WTC11 (cell line): ENCODE measurements around the gene STRN4. TPM values are rescaled to one million over a fixed set of nuclear protein-coding genes. Genes with fewer than 3 reads are reported as not detected.

ENCODE experiments used
- ATAC-seq: fragments of 200-7000 bp; cut with Tn5 transposase; 2 replicates; pipeline ENCODE4 v1.10.0; 2021; ENCODE audit warnings: mild to moderate bottlenecking, moderate library complexity
- CTCF ChIA-PET: fragments of 300-600 bp; sonication (Branson Sonifier 250); formaldehyde crosslinking; loops from one replicate; lab custom pipeline; 2021; ENCODE audit warnings: antibody characterized with exemption; lab: Charles Lee
- POLR2A ChIA-PET: fragments of 350-600 bp; sonication (Branson Sonifier 250); formaldehyde crosslinking; loops from one replicate; lab custom pipeline; 2021; ENCODE audit warnings: antibody characterized with exemption; lab: Charles Lee
- DNase-seq: peaks from one replicate; pipeline ENCODE4 v3.0.0; 2021; ENCODE audit warnings: low spot score
- H3K27ac Mint-ChIP-seq: 2 replicates; pipeline ENCODE4 v1.8.0; 2021; ENCODE audit warnings: mixed read lengths
- H3K27me3 Mint-ChIP-seq: 2 replicates; pipeline ENCODE4 v1.8.0; 2021; ENCODE audit warnings: low read depth, mild to moderate bottlenecking, moderate library complexity, mixed read lengths
- H3K36me3 Mint-ChIP-seq: 2 replicates; pipeline ENCODE4 v1.8.0; 2021; ENCODE audit warnings: mixed read lengths
- H3K4me1 Mint-ChIP-seq: 2 replicates; pipeline ENCODE4 v1.8.0; 2022; ENCODE audit warnings: mixed read lengths
- H3K4me3 Mint-ChIP-seq: 2 replicates; pipeline ENCODE4 v1.8.0; 2021; ENCODE audit warnings: mild to moderate bottlenecking, moderate library complexity, mixed read lengths
- H3K9me3 Mint-ChIP-seq: 2 replicates; pipeline ENCODE4 v1.8.0; 2021; ENCODE audit warnings: mixed read lengths
- CBFB ChIP-seq: sonication (generic); formaldehyde crosslinking; IDR thresholded peaks from 2 replicates; pipeline ENCODE4 v1.8.1; 2022; ENCODE audit warnings: mild to moderate bottlenecking, low read depth, missing genetic modification reagents
- CTCF ChIP-seq: fragments of 200-600 bp; IDR thresholded peaks from 2 replicates; pipeline ENCODE4 v1.8.0; 2022; ENCODE audit warnings: antibody characterized with exemption
- ERG ChIP-seq: fragments of 250-450 bp; sonication (Bioruptor Pico); IDR thresholded peaks from 2 replicates; pipeline ENCODE4 v1.8.0; 2021; ENCODE audit warnings: mild to moderate bottlenecking
- FOXP1 ChIP-seq: sonication (generic); formaldehyde crosslinking; IDR thresholded peaks from 2 replicates; pipeline ENCODE4 v1.8.0; 2022; ENCODE audit warnings: missing genetic modification reagents, mild to moderate bottlenecking, moderate library complexity, borderline replicate concordance
- NFYB ChIP-seq: sonication (generic); formaldehyde crosslinking; conservative IDR thresholded peaks from 2 replicates; pipeline ENCODE4 v1.8.0; 2022; ENCODE audit warnings: low read depth, missing genetic modification reagents
- USF1 ChIP-seq: sonication (generic); formaldehyde crosslinking; IDR thresholded peaks from 2 replicates; pipeline ENCODE4 v1.8.0; 2022; ENCODE audit warnings: mild to moderate bottlenecking, missing genetic modification reagents
- ZNF121 ChIP-seq: sonication (generic); formaldehyde crosslinking; IDR thresholded peaks from 2 replicates; pipeline ENCODE4 v1.8.0; 2023; ENCODE audit warnings: missing genetic modification reagents
- ZNF281 ChIP-seq: sonication (generic); formaldehyde crosslinking; IDR thresholded peaks from 2 replicates; pipeline ENCODE4 v1.8.0; 2023; ENCODE audit warnings: mild to moderate bottlenecking, missing genetic modification reagents
- ZNF532 ChIP-seq: fragments of 250-450 bp; sonication (Bioruptor Pico); IDR thresholded peaks from 2 replicates; pipeline ENCODE4 v1.9.0; 2021; ENCODE audit warnings: mild to moderate bottlenecking, borderline replicate concordance
- total RNA-seq: library from RNA; stranded (reverse); gene quantifications from 3 replicates; pipeline ENCODE4 v1.2.3, GENCODE V29; 2021

Gene STRN4
- total RNA-seq, 1 experiment from 2014 or later = 144 TPM

- no peak overlapping the region for H3K27ac Mint-ChIP-seq
- H3K4me3 Mint-ChIP-seq = no peak overlapping the region
- TF ChIP-seq USF1 (CRISPR knock-in tag) (no peak), CTCF (0 out of 2 replicates have a peak, but pooled peaks have one; percentile 50)
- H3K4me1 Mint-ChIP-seq = 0 out of 2 replicates have a peak, but pooled peaks cover 2% of the 10 kb centered on the region
- ATAC-seq = peak; percentile 80
- DNase-seq = peak; percentile 77
- ChIA-PET POLR2A (interaction anchor here (0.6 to 1.0 kb wide), 2 partner anchors 13 to 72 kb away, joined by 3 to 4 read pairs; no protein-coding TSS in a partner anchor), CTCF (interaction anchor here (0.6 to 3.7 kb wide), 62 partner anchors 8 to 360 kb away, joined by 3 to 40 read pairs (median 4); partner anchors contain the start of genes AP2S1, CALM3, DACT3 and FKRP)
- H3K36me3 Mint-ChIP-seq = peaks cover 16% of the 10 kb centered on the region
- H3K9me3 Mint-ChIP-seq = no peaks in the 10 kb centered on the region
- no peaks in the 10 kb centered on the region for H3K27me3 Mint-ChIP-seq
These were observed 7.3 kb upstream of the STRN4 start for GRCh38 chr19:46753420-46754155.

- peak; percentile 88 for DNase-seq
- peak overlapping the region; percentile 36 for H3K4me3 Mint-ChIP-seq
- POLR2A ChIA-PET = no interaction called here
- TF ChIP-seq ERG (CRISPR knock-in tag) (no peak), CTCF (peak; percentile 71), CBFB (CRISPR knock-in tag) (no peak)
- TF ChIP-seq, all 79 proteins: peak for 1
- CTCF ChIA-PET = interaction anchor here (1.4 kb wide), 1 partner anchor 87 kb away, joined by 3 read pairs; the partner anchor contains the start of gene DACT3
- Mint-ChIP-seq H3K9me3 (no peaks in the 10 kb centered on the region), H3K27me3 (no peaks in the 10 kb centered on the region), H3K27ac (peak overlapping the region; percentile 84), H3K4me1 (peaks cover 26% of the 10 kb centered on the region), H3K36me3 (peaks cover 14% of the 10 kb centered on the region)
- ATAC-seq = peak; percentile 23
These were observed 2.3 kb upstream of the STRN4 start for GRCh38 chr19:46748325-46749109.

GRCh38 chr19:46745521-46746280 is 549 bp downstream of the STRN4 start, which contains the start of gene FKRP:
Gene FKRP (plus strand): TSS chr19:46746057. CDS start chr19:46755451, 9,394 bp downstream.
- H3K9me3 Mint-ChIP-seq = no peaks in the 10 kb centered on the region
- ChIA-PET CTCF (interaction anchor here (0.6 to 1.4 kb wide), 9 partner anchors 8 to 268 kb away, joined by 3 to 6 read pairs (median 3); no protein-coding TSS in a partner anchor), POLR2A (interaction anchor here (1.2 kb wide), 1 partner anchor 8 kb away, joined by 3 read pairs; no protein-coding TSS in a partner anchor)
- peaks cover 46% of the 10 kb centered on the region for H3K4me1 Mint-ChIP-seq
- peak within 1 kb of the TSS; percentile 84 for H3K27ac Mint-ChIP-seq
- peak within 1 kb of the TSS; percentile 96 for H3K4me3 Mint-ChIP-seq
- ATAC-seq (peak; percentile 21), DNase-seq (peak; percentile 47)
- H3K36me3 Mint-ChIP-seq = peaks cover 4% of the 10 kb centered on the region
- no peaks in the 10 kb centered on the region for H3K27me3 Mint-ChIP-seq
- TF ChIP-seq ZNF532 (CRISPR knock-in tag) = no peak
- no peak for TF ChIP-seq ZNF121 (CRISPR knock-in tag)
- TF ChIP-seq FOXP1 (CRISPR knock-in tag) = 0 out of 2 replicates have a peak, but pooled peaks have one; percentile 28
- TF ChIP-seq ZNF281 = 0 out of 2 replicates have a peak, but pooled peaks have one; percentile 25
- TF ChIP-seq NFYB = no peak
